Tibial artery (tissue), 4 donors: ENCODE results near the gene ANKHD1.

Experiments used
- DNase-seq, 2 donors: peaks; one replicate each; pipeline ENCODE4 v3.0.0-alpha.2; 2019
- H3K27ac ChIP-seq, 2 donors: fragments of 200-600 bp; sonication (generic) in 1 of 2; 1 replicate in 1 of 2; 2 replicates in 1 of 2; pipeline ENCODE4 v1.5.1; 2018 to 2019; ENCODE audit warnings: mild to moderate bottlenecking in 1 of 2
- H3K27me3 ChIP-seq, 2 donors: fragments of 200-600 bp; sonication (generic) in 1 of 2; one replicate each; pipeline versions ENCODE4 v1.5.1 to v1.6.0; 2016 to 2019
- H3K36me3 ChIP-seq, 3 donors: fragments of 200-600 bp; sonication (generic) in 2 of 3; one replicate each; pipeline ENCODE4 v1.5.1; 2016 to 2019; ENCODE audit warnings: mild to moderate bottlenecking in 2 of 3
- H3K4me1 ChIP-seq, 4 donors: fragments of 200-600 bp; sonication (generic) in 2 of 4; 1 replicate in 3 of 4; 2 replicates in 1 of 4; pipeline ENCODE4 v1.5.1; 2016 to 2019
- H3K4me3 ChIP-seq, 2 donors: fragments of 200-600 bp; sonication (generic) in 1 of 2; 1 replicate in 1 of 2; 2 replicates in 1 of 2; pipeline ENCODE4 v1.5.1; 2018 to 2019; ENCODE audit warnings: mild to moderate bottlenecking in 2 of 2
- H3K9me3 ChIP-seq, 3 donors: fragments of 200-600 bp; sonication (generic) in 1 of 3; one replicate each; pipeline ENCODE4 v1.5.1; 2016 to 2019
- CTCF ChIP-seq, 2 experiments: fragments of 200-600 bp in 1 of 2; fragments of 450-650 bp in 1 of 2; IDR thresholded peaks; one replicate each; pipeline ENCODE4 v1.5.1; 2017 to 2019; ENCODE audit warnings: antibody characterized with exemption in 2 of 2, mild to moderate bottlenecking in 1 of 2, moderate library complexity in 1 of 2
- intact Hi-C: fragments of 100-400 bp; cut with DNase I; formaldehyde crosslinking; loops from one replicate; pipeline ENCODE4 v1.15.0; 2023; ENCODE audit warnings: low total_unique reads

ANKHD1 gene

GRCh38 chr5:140408750-140409241 is 7.2 kb downstream of the ANKHD1 start:
- Histone ChIP-seq H3K4me3 (no peak overlapping the region), H3K4me1 (peaks cover 0 to 75% (median 25%) of the 10 kb centered on the region in 4 donors), H3K9me3 (no peaks in the 10 kb centered on the region), H3K27me3 (no peaks in the 10 kb centered on the region), H3K27ac (no peak overlapping the region), H3K36me3 (peaks cover 0 to 7% (median 3%) of the 10 kb centered on the region in 3 donors)
- no peak for TF ChIP-seq CTCF (IDR thresholded peaks at IDR 0.05)
- intact Hi-C loops, result loop anchor here (10.0 kb wide), 2 partner anchors 156 to 1106 kb away; partner anchors contain the start of genes APBB3 and SLC35A4
- DNase-seq, result no peak

GRCh38 chr5:140413230-140413629 is 11.6 kb downstream of the ANKHD1 start:
- Histone ChIP-seq H3K4me3 (no peak overlapping the region), H3K36me3 (no peaks in the 10 kb centered on the region), H3K27ac (no peak overlapping the region), H3K4me1 (peaks cover 0 to 44% (median 11%) of the 10 kb centered on the region in 4 donors), H3K9me3 (no peaks in the 10 kb centered on the region), H3K27me3 (no peaks in the 10 kb centered on the region)
- DNase-seq, result no peak
- intact Hi-C loops, result no loop called here
- no peak for TF ChIP-seq CTCF (IDR thresholded peaks at IDR 0.05)

- H3K9me3 ChIP-seq, result no peaks in the 10 kb centered on the region
- H3K36me3 ChIP-seq, result no peaks in the 10 kb centered on the region
- intact Hi-C loops, result no loop called here
- no peak overlapping the region for H3K27ac ChIP-seq
- TF ChIP-seq CTCF (IDR thresholded peaks at IDR 0.05), result no peak
- peaks cover 0 to 34% (median 4%) of the 10 kb centered on the region in 4 donors for H3K4me1 ChIP-seq
- DNase-seq, result no peak
- H3K4me3 ChIP-seq, result no peak overlapping the region
- H3K27me3 ChIP-seq, result no peaks in the 10 kb centered on the region
Observed at GRCh38 chr5:140417235-140417634, 15.6 kb downstream of the ANKHD1 start.

GRCh38 chr5:140418862-140419520 is 17.4 kb downstream of the ANKHD1 start:
- no peak for TF ChIP-seq CTCF (IDR thresholded peaks at IDR 0.05)
- peaks cover 0 to 32% (median 10%) of the 10 kb centered on the region in 4 donors for H3K4me1 ChIP-seq
- no peak for DNase-seq
- no peak overlapping the region for H3K4me3 ChIP-seq
- no peaks in the 10 kb centered on the region for H3K27me3 ChIP-seq
- H3K27ac ChIP-seq, result no peak overlapping the region
- H3K9me3 ChIP-seq, result no peaks in the 10 kb centered on the region
- intact Hi-C loops, result no loop called here
- no peaks in the 10 kb centered on the region for H3K36me3 ChIP-seq

GRCh38 chr5:140420226-140420570 is 18.6 kb downstream of the ANKHD1 start:
- no peak overlapping the region for H3K27ac ChIP-seq
- H3K27me3 ChIP-seq, result no peaks in the 10 kb centered on the region
- no peak for DNase-seq
- H3K4me1 ChIP-seq, result peaks cover 0 to 39% (median 12%) of the 10 kb centered on the region in 4 donors
- intact Hi-C loops, result no loop called here
- H3K36me3 ChIP-seq, result no peaks in the 10 kb centered on the region
- no peak for TF ChIP-seq CTCF (IDR thresholded peaks at IDR 0.05)
- no peaks in the 10 kb centered on the region for H3K9me3 ChIP-seq
- no peak overlapping the region for H3K4me3 ChIP-seq
